Naive thymus-derived CD4-positive, alpha-beta T cell (primary cell): ENCODE measurements around the gene SH2D4B. TPM values are rescaled to one million over a fixed set of nuclear protein-coding genes. Genes with fewer than 3 reads are reported as not detected.

Experiments used
- ATAC-seq: fragments of 150-1000 bp; cut with Tn5 transposase; 2 replicates; pipeline ENCODE4 v1.10.0; 2021; ENCODE audit warnings: mild to moderate bottlenecking, moderate library complexity
- CTCF ChIA-PET: fragments of 350-600 bp; sonication (Branson Sonifier 250); formaldehyde crosslinking; loops from one replicate; lab custom pipeline; 2021; ENCODE audit warnings: antibody characterized with exemption; lab: Charles Lee
- POLR2A ChIA-PET: fragments of 350-600 bp; sonication (Branson Sonifier 250); formaldehyde crosslinking; loops from one replicate; lab custom pipeline; 2021; ENCODE audit warnings: antibody characterized with exemption, inconsistent platforms; lab: Charles Lee
- DNase-seq, 9 donors: peaks; one replicate each; pipeline versions ENCODE4 v3.0.0 to v3.0.0-alpha.2; 2020 to 2022; ENCODE audit warnings: mixed read lengths in 1 of 9
- H3K27ac ChIP-seq: one replicate; pipeline ENCODE4 v1.7.0; 2013; ENCODE audit warnings: mild to moderate bottlenecking, low read depth, low read length, moderate library complexity
- H3K27me3 ChIP-seq, 2 donors: one replicate each; pipeline ENCODE4 v1.7.0; 2013; ENCODE audit warnings: low read length in 2 of 2, mild to moderate bottlenecking in 2 of 2, moderate library complexity in 2 of 2; ENCODE audit not compliant: control insufficient read depth in 2 of 2, insufficient read depth in 2 of 2
- H3K36me3 ChIP-seq, 3 experiments: 1 replicate in 2 of 3; 2 replicates in 1 of 3; pipeline ENCODE4 v1.7.0; 2013; ENCODE audit warnings: low read length in 3 of 3, mild to moderate bottlenecking in 3 of 3, moderate library complexity in 1 of 3; ENCODE audit not compliant: insufficient read depth in 3 of 3, control insufficient read depth in 2 of 3
- H3K4me1 ChIP-seq, 2 donors: one replicate each; pipeline ENCODE4 v1.7.0; 2013; ENCODE audit warnings: low read length in 2 of 2, mild to moderate bottlenecking in 2 of 2, moderate library complexity in 1 of 2; ENCODE audit not compliant: control insufficient read depth in 2 of 2, insufficient read depth in 2 of 2
- H3K4me3 ChIP-seq: 2 replicates; pipeline ENCODE4 v1.7.0; 2013; ENCODE audit warnings: mild to moderate bottlenecking, low read length
- H3K9me3 ChIP-seq, 3 experiments: 1 replicate in 2 of 3; 2 replicates in 1 of 3; pipeline ENCODE4 v1.7.0; 2013; ENCODE audit warnings: low read length in 3 of 3; ENCODE audit not compliant: control insufficient read depth in 2 of 3
- H3K27ac Mint-ChIP-seq, 9 donors: one replicate each; pipeline ENCODE4 v1.8.0; 2020 to 2022; ENCODE audit warnings: mixed read lengths in 9 of 9, mild to moderate bottlenecking in 8 of 9, moderate library complexity in 5 of 9, inconsistent platforms in 2 of 9
- H3K27me3 Mint-ChIP-seq, 5 donors: one replicate each; pipeline ENCODE4 v1.8.0; 2021 to 2022; ENCODE audit warnings: mixed read lengths in 5 of 5, mild to moderate bottlenecking in 1 of 5
- H3K36me3 Mint-ChIP-seq, 5 donors: one replicate each; pipeline ENCODE4 v1.8.0; 2020 to 2022; ENCODE audit warnings: mixed read lengths in 5 of 5, mild to moderate bottlenecking in 3 of 5, inconsistent platforms in 1 of 5
- H3K4me1 Mint-ChIP-seq, 7 donors: one replicate each; pipeline ENCODE4 v1.8.0; 2020 to 2022; ENCODE audit warnings: mixed read lengths in 7 of 7, mild to moderate bottlenecking in 3 of 7, inconsistent platforms in 1 of 7
- H3K4me3 Mint-ChIP-seq, 10 donors: one replicate each; pipeline ENCODE4 v1.8.0; 2020 to 2022; ENCODE audit warnings: mild to moderate bottlenecking in 10 of 10, mixed read lengths in 10 of 10, moderate library complexity in 6 of 10, inconsistent platforms in 2 of 10
- H3K9me3 Mint-ChIP-seq, 11 donors: one replicate each; pipeline ENCODE4 v1.8.0; 2020 to 2022; ENCODE audit warnings: mixed read lengths in 11 of 11, mild to moderate bottlenecking in 4 of 11, inconsistent platforms in 1 of 11, moderate library complexity in 1 of 11
- intact Hi-C, 2 donors: fragments of 100-400 bp; cut with micrococcal nuclease; formaldehyde crosslinking; loops; one replicate each; pipeline ENCODE4 v1.15.1; 2023
- polyA plus RNA-seq, 2 donors: library from polyadenylated mRNA; unstranded; fragments of 300-500 nt; fragmentation: Illumina TruSeq; gene quantifications; one replicate each; pipeline ENCODE4 v1.2.3, GENCODE V29; 2021
- total RNA-seq, 6 experiments: library from RNA in 5 of 6; stranded (reverse) in 5 of 6; gene quantifications; 1 replicate in 5 of 6; 2 replicates in 1 of 6; pipeline ENCODE4 v1.2.3 and lab custom pipeline; 2021 to 2026

SH2D4B gene
- total and polyA plus RNA-seq, 7 experiments from 2014 or later, result 0.10 to 0.51 (median 0.14) TPM; not detected in 2

- ChIA-PET CTCF (interaction anchor here (1.2 kb wide), 1 partner anchor 66 kb away, joined by 4 read pairs; no protein-coding TSS in a partner anchor), POLR2A (no interaction called here)
- H3K27ac ChIP-seq, result no peak overlapping the region
- peaks cover 0 to 2% (median 0%) of the 10 kb centered on the region in 11 donors for H3K9me3 Mint-ChIP-seq
- H3K9me3 ChIP-seq, result no peaks in the 10 kb centered on the region
- DNase-seq, result no peak
- no peaks in the 10 kb centered on the region for H3K4me1 ChIP-seq
- H3K27me3 ChIP-seq, result no peaks in the 10 kb centered on the region
- H3K4me3 Mint-ChIP-seq, result no peak overlapping the region
- H3K4me3 ChIP-seq, result no peak overlapping the region
- H3K36me3 Mint-ChIP-seq, result no peaks in the 10 kb centered on the region
- intact Hi-C loops, result no loop called here
- no peaks in the 10 kb centered on the region for H3K4me1 Mint-ChIP-seq
- no peak for ATAC-seq
- no peak overlapping the region for H3K27ac Mint-ChIP-seq
- H3K36me3 ChIP-seq, result no peaks in the 10 kb centered on the region
- peaks cover 0 to 18% (median 0%) of the 10 kb centered on the region in 5 donors for H3K27me3 Mint-ChIP-seq
Observed at GRCh38 chr10:80589726-80590373, 52.1 kb downstream of the SH2D4B start.

DNA sequence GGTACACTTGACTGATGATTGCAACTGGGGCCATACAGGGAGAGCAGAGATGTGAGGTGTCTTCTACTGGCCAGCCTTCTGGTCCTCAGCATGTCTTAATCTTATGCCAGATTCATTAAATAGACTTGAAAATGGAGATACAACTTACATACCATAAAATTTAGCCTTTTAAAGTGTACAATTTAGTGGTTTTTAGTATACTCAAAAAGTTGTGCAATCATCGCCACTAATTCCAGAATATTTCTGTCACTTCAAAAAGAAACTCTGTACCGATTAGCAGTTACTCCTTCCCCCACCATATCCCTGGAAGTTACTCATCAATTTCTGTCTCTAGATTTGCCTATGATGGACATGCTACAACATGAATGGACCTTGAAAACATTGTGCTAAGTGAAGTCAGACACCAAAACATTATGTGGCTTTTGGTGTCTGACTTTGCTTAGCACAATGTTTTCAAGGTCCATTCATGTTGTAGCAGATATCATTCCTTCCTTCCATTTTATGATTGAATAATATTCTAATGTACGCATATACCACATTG is 53.0 kb downstream of the SH2D4B start:
- POLR2A ChIA-PET, result no interaction called here
- no peaks in the 10 kb centered on the region for H3K27me3 ChIP-seq
- H3K27me3 Mint-ChIP-seq, result peaks cover 0 to 18% (median 0%) of the 10 kb centered on the region in 5 donors
- H3K4me3 ChIP-seq, result no peak overlapping the region
- no peaks in the 10 kb centered on the region for H3K36me3 Mint-ChIP-seq
- no peak overlapping the region for H3K4me3 Mint-ChIP-seq
- CTCF ChIA-PET, result no interaction called here
- no peaks in the 10 kb centered on the region for H3K9me3 ChIP-seq
- no peak for ATAC-seq
- H3K4me1 Mint-ChIP-seq, result no peaks in the 10 kb centered on the region
- no peak for DNase-seq
- no peak overlapping the region for H3K27ac ChIP-seq
- H3K4me1 ChIP-seq, result no peaks in the 10 kb centered on the region
- H3K36me3 ChIP-seq, result no peaks in the 10 kb centered on the region
- intact Hi-C loops, result no loop called here
- H3K9me3 Mint-ChIP-seq, result peaks cover 0 to 2% (median 0%) of the 10 kb centered on the region in 11 donors
- H3K27ac Mint-ChIP-seq, result no peak overlapping the region

DNA sequence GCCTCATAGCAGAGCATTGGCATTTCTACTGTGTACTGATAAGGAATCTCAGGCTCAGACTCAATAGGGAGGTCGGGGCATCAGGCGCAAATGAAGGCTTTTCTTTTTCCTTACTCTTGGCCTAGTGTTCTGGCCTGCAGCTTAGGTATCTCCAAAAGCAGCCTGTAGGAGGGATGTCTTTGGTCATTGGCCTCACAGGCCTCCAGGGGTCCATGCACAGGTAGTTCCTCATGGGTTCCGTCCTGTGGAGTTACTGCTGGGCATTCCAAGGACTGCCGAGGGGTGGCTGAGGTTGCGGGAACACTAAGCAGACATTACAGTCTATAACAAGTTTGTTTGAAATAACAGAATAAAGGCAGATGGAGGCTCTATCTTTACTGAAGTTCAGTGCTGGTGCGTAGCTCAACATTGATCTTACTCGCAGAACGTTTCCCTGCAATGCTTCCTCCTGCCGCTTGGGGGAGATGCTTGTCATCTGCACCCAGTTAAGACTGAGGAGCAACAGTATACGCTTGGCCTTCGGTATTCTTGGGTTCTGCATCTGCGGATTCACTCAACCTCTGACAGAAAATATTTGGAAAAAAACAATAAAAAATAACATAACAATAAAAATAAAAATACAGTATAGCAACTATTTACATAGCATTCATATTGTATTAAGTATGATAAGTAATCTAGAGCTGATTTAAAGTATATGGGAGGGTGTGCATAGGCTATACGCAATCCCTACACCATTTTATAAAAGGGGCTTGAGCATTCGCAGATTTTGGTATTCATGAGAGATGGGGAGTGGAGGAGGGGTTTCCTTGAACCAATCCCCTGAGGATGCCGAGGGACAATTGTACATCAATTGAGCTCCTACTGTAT is 58.9 kb downstream of the SH2D4B start:
- peak overlapping the region in 1 of 9 donors; percentile 5 for H3K27ac Mint-ChIP-seq
- H3K4me3 Mint-ChIP-seq, result no peak overlapping the region
- CTCF ChIA-PET, result interaction anchor here (0.8 to 1.5 kb wide), 2 partner anchors 23 to 156 kb away, joined by 3 to 4 read pairs; no protein-coding TSS in a partner anchor
- peaks cover 0 to 2% (median 0%) of the 10 kb centered on the region in 11 donors for H3K9me3 Mint-ChIP-seq
- peaks cover 0 to 3% (median 0%) of the 10 kb centered on the region in 7 donors for H3K4me1 Mint-ChIP-seq
- peak; percentile 67 for ATAC-seq
- no peak overlapping the region for H3K4me3 ChIP-seq
- no peaks in the 10 kb centered on the region for H3K9me3 ChIP-seq
- H3K27ac ChIP-seq, result no peak overlapping the region
- POLR2A ChIA-PET, result no interaction called here
- no peaks in the 10 kb centered on the region for H3K36me3 ChIP-seq
- peak in 7 of 9 donors; percentile 10 to 53 (median 37) for DNase-seq
- no peaks in the 10 kb centered on the region for H3K27me3 ChIP-seq
- H3K36me3 Mint-ChIP-seq, result no peaks in the 10 kb centered on the region
- H3K27me3 Mint-ChIP-seq, result peaks cover 0 to 3% (median 0%) of the 10 kb centered on the region in 5 donors
- intact Hi-C loops, result loop anchor here (2.0 to 5.0 kb wide), 4 partner anchors 149 to 219 kb away; no protein-coding TSS in a partner anchor
- no peaks in the 10 kb centered on the region for H3K4me1 ChIP-seq

DNA sequence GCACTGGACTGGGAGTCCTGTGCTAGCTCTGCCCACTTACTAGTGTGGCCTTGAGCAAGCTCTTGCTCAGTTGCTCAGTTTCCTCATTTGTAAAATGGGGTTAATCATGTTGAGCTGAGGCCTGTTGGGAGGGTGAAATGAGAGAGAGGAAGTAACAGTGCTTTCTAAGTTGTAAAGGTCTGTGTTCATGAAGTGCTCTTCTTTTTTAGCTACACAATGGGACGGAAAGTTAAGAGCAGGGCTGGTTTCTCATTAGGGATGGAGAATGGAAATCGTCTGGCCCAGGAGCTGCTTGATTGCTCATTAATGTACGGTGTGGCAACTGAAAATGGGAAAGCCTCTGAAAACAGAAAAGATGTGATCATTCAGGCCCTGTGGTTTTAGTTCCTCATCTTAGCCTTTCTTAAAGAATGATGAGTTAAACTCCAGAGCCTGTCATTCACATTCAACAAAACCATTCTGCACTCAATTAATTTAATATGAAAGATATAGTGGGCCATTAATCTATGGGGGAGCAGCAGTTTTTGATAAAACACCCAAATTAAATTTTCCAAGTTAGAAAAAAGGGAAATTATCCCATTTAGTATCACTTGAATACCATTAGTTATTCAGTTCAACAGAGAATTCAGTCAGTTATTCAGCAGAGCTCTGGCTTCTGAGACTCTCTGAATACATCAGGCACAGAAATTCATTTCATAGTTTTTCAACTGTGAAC is 60.5 kb downstream of the SH2D4B start:
- ChIA-PET POLR2A (interaction anchor here (1.2 kb wide), 1 partner anchor 61 kb away, joined by 3 read pairs; no protein-coding TSS in a partner anchor), CTCF (interaction anchor here (0.8 to 1.9 kb wide), 4 partner anchors 14 to 1235 kb away, joined by 3 to 6 read pairs (median 4); no protein-coding TSS in a partner anchor)
- Histone ChIP-seq H3K27ac (no peak overlapping the region), H3K4me3 (no peak overlapping the region), H3K36me3 (no peaks in the 10 kb centered on the region), H3K27me3 (no peaks in the 10 kb centered on the region), H3K9me3 (no peaks in the 10 kb centered on the region), H3K4me1 (no peaks in the 10 kb centered on the region)
- Mint-ChIP-seq H3K9me3 (peaks cover 0 to 2% (median 0%) of the 10 kb centered on the region in 11 donors), H3K36me3 (no peaks in the 10 kb centered on the region), H3K27me3 (peaks cover 0 to 3% (median 0%) of the 10 kb centered on the region in 5 donors), H3K27ac (peak overlapping the region in 2 of 9 donors; percentile 16 to 65), H3K4me1 (peaks cover 0 to 3% (median 0%) of the 10 kb centered on the region in 7 donors), H3K4me3 (no peak overlapping the region)
- intact Hi-C loops, result loop anchor here (5.0 kb wide), 3 partner anchors 151 to 221 kb away; no protein-coding TSS in a partner anchor
- DNase-seq, result no peak
- peak; percentile 50 for ATAC-seq

- DNase-seq (no peak), ATAC-seq (no peak)
- intact Hi-C loops, result loop anchor here (5.0 kb wide), 3 partner anchors 152 to 222 kb away; no protein-coding TSS in a partner anchor
- no peaks in the 10 kb centered on the region for H3K9me3 Mint-ChIP-seq
- Histone ChIP-seq H3K9me3 (no peaks in the 10 kb centered on the region), H3K27ac (no peak overlapping the region), H3K4me3 (no peak overlapping the region), H3K36me3 (no peaks in the 10 kb centered on the region), H3K4me1 (no peaks in the 10 kb centered on the region), H3K27me3 (no peaks in the 10 kb centered on the region)
- H3K4me3 Mint-ChIP-seq, result no peak overlapping the region
- ChIA-PET POLR2A (no interaction called here), CTCF (interaction anchor here (0.7 to 1.9 kb wide), 4 partner anchors 15 to 1235 kb away, joined by 3 to 5 read pairs (median 3); no protein-coding TSS in a partner anchor)
- H3K27me3 Mint-ChIP-seq, result peaks cover 0 to 3% (median 0%) of the 10 kb centered on the region in 5 donors
- no peaks in the 10 kb centered on the region for H3K36me3 Mint-ChIP-seq
- H3K4me1 Mint-ChIP-seq, result peaks cover 0 to 3% (median 0%) of the 10 kb centered on the region in 7 donors
- no peak overlapping the region for H3K27ac Mint-ChIP-seq
Observed at GRCh38 chr10:80598951-80599350, 61.2 kb downstream of the SH2D4B start.
